Measurements from ENCODE around the gene FBXL7.

FBXL7 gene

DNA sequence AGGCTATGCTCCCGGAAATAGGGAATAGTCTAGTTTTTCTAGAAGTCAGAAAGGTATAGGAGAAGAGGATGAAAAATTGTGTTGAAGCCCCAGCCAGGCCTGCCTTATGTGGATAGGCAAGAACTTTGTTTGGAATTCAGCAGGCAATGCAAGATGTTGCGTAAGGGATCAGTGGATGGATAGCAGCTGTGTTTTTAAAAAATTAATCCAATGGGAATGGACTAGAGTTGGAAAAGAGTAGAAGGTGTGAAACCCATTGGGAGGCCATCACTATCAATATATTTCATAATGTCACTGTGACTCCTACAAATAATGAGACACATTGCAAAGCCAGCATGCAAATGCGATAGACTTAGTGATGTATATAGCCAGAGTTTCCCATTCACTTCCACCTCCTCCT is 397.7 kb downstream of the FBXL7 start:
- Histone ChIP-seq H3K4me3 (ENCODE audit: low read length) (no peak overlapping the region), H3K27me3 (ENCODE audit: control insufficient read depth, insufficient read depth, low read length) (no peaks in the 10 kb centered on the region), H3K9ac (ENCODE audit: low read length) (no peak overlapping the region), H3K36me3 (ENCODE audit: control insufficient read depth, insufficient read depth, low read length) (no peaks in the 10 kb centered on the region), H3K9me3 (ENCODE audit: control insufficient read depth, low read length) (no peaks in the 10 kb centered on the region), H3K4me1 (ENCODE audit: control insufficient read depth, insufficient read depth, low read length) (no peaks in the 10 kb centered on the region)

GRCh38 chr5:15898641-15899040 is 398.7 kb downstream of the FBXL7 start:
- H3K4me1 ChIP-seq (ENCODE audit: control insufficient read depth, insufficient read depth, low read length), result no peaks in the 10 kb centered on the region
- no peaks in the 10 kb centered on the region for H3K36me3 ChIP-seq (ENCODE audit: control insufficient read depth, insufficient read depth, low read length)
- no peaks in the 10 kb centered on the region for H3K27me3 ChIP-seq (ENCODE audit: control insufficient read depth, insufficient read depth, low read length)
- H3K4me3 ChIP-seq (ENCODE audit: low read length), result no peak overlapping the region
- no peaks in the 10 kb centered on the region for H3K9me3 ChIP-seq (ENCODE audit: control insufficient read depth, low read length)
- no peak overlapping the region for H3K9ac ChIP-seq (ENCODE audit: low read length)

- no peaks in the 10 kb centered on the region for H3K4me1 ChIP-seq (ENCODE audit: control insufficient read depth, insufficient read depth, low read length)
- H3K36me3 ChIP-seq (ENCODE audit: control insufficient read depth, insufficient read depth, low read length), result no peaks in the 10 kb centered on the region
- no peak overlapping the region for H3K4me3 ChIP-seq (ENCODE audit: low read length)
- no peaks in the 10 kb centered on the region for H3K9me3 ChIP-seq (ENCODE audit: control insufficient read depth, low read length)
- H3K9ac ChIP-seq (ENCODE audit: low read length), result no peak overlapping the region
- no peaks in the 10 kb centered on the region for H3K27me3 ChIP-seq (ENCODE audit: control insufficient read depth, insufficient read depth, low read length)
Observed at GRCh38 chr5:15899481-15899880, 399.5 kb downstream of the FBXL7 start.

GRCh38 chr5:15901151-15901550 is 401.2 kb downstream of the FBXL7 start:
- no peaks in the 10 kb centered on the region for H3K36me3 ChIP-seq (ENCODE audit: control insufficient read depth, insufficient read depth, low read length)
- H3K4me3 ChIP-seq (ENCODE audit: low read length), result no peak overlapping the region
- no peaks in the 10 kb centered on the region for H3K4me1 ChIP-seq (ENCODE audit: control insufficient read depth, insufficient read depth, low read length)
- H3K9ac ChIP-seq (ENCODE audit: low read length), result no peak overlapping the region
- no peaks in the 10 kb centered on the region for H3K27me3 ChIP-seq (ENCODE audit: control insufficient read depth, insufficient read depth, low read length)
- no peaks in the 10 kb centered on the region for H3K9me3 ChIP-seq (ENCODE audit: control insufficient read depth, low read length)

DNA sequence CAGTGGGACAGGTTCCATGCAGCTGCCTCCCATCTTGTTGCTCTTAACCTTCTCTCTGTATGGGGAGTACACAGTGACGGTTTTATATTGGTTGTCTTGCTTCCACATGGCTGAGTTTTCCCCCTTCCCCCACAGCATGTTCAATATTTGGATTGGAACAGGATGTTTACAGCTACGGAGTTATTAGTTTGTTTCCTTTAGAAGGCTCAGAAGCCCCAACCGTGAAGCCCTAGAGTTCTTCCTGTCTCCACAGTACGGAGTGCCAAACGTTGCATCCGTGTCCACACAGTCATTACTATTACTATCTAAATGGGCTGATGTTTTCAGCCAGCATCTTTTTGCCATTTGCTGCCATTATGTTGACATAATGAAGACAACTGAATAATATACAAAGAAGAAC is 402.1 kb downstream of the FBXL7 start:
- no peak overlapping the region for H3K9ac ChIP-seq (ENCODE audit: low read length)
- no peaks in the 10 kb centered on the region for H3K9me3 ChIP-seq (ENCODE audit: control insufficient read depth, low read length)
- H3K36me3 ChIP-seq (ENCODE audit: control insufficient read depth, insufficient read depth, low read length), result no peaks in the 10 kb centered on the region
- H3K27me3 ChIP-seq (ENCODE audit: control insufficient read depth, insufficient read depth, low read length), result no peaks in the 10 kb centered on the region
- no peaks in the 10 kb centered on the region for H3K4me1 ChIP-seq (ENCODE audit: control insufficient read depth, insufficient read depth, low read length)
- no peak overlapping the region for H3K4me3 ChIP-seq (ENCODE audit: low read length)

GRCh38 chr5:15904899-15905830 is 405.2 kb downstream of the FBXL7 start:
- Histone ChIP-seq H3K4me3 (ENCODE audit: low read length) (no peak overlapping the region), H3K9ac (ENCODE audit: low read length) (no peak overlapping the region), H3K4me1 (ENCODE audit: control insufficient read depth, insufficient read depth, low read length) (no peaks in the 10 kb centered on the region), H3K9me3 (ENCODE audit: control insufficient read depth, low read length) (no peaks in the 10 kb centered on the region), H3K27me3 (ENCODE audit: control insufficient read depth, insufficient read depth, low read length) (no peaks in the 10 kb centered on the region), H3K36me3 (ENCODE audit: control insufficient read depth, insufficient read depth, low read length) (no peaks in the 10 kb centered on the region)

GRCh38 chr5:15914638-15915037 is 414.7 kb downstream of the FBXL7 start:
- Histone ChIP-seq H3K36me3 (ENCODE audit: control insufficient read depth, insufficient read depth, low read length) (no peaks in the 10 kb centered on the region), H3K9ac (ENCODE audit: low read length) (no peak overlapping the region), H3K9me3 (ENCODE audit: control insufficient read depth, low read length) (no peaks in the 10 kb centered on the region), H3K4me1 (ENCODE audit: control insufficient read depth, insufficient read depth, low read length) (no peaks in the 10 kb centered on the region), H3K4me3 (ENCODE audit: low read length) (no peak overlapping the region), H3K27me3 (ENCODE audit: control insufficient read depth, insufficient read depth, low read length) (no peaks in the 10 kb centered on the region)

DNA sequence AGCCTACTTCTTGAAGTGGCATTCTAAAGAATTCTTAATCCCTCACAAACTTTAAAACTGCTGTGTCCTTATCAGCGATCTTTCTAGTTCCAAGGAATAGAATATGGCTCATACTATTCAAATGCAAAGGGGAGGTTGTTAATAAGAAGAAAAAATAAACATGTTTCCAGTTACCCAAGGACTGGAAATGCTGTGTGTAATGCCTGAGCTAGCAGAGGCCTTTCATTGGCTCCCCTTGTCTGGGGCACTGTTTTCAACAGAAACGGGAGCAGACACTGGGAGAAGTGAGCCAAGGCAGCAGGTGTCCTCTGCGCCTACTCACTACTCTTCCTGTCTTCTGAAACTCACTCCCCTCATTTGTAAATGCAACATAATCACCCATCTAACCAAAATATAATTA is 426.6 kb downstream of the FBXL7 start:
- Histone ChIP-seq H3K4me3 (ENCODE audit: low read length) (no peak overlapping the region), H3K4me1 (ENCODE audit: control insufficient read depth, insufficient read depth, low read length) (no peaks in the 10 kb centered on the region), H3K9me3 (ENCODE audit: control insufficient read depth, low read length) (no peaks in the 10 kb centered on the region), H3K9ac (ENCODE audit: low read length) (no peak overlapping the region), H3K27me3 (ENCODE audit: control insufficient read depth, insufficient read depth, low read length) (no peaks in the 10 kb centered on the region), H3K36me3 (ENCODE audit: control insufficient read depth, insufficient read depth, low read length) (no peaks in the 10 kb centered on the region)

DNA sequence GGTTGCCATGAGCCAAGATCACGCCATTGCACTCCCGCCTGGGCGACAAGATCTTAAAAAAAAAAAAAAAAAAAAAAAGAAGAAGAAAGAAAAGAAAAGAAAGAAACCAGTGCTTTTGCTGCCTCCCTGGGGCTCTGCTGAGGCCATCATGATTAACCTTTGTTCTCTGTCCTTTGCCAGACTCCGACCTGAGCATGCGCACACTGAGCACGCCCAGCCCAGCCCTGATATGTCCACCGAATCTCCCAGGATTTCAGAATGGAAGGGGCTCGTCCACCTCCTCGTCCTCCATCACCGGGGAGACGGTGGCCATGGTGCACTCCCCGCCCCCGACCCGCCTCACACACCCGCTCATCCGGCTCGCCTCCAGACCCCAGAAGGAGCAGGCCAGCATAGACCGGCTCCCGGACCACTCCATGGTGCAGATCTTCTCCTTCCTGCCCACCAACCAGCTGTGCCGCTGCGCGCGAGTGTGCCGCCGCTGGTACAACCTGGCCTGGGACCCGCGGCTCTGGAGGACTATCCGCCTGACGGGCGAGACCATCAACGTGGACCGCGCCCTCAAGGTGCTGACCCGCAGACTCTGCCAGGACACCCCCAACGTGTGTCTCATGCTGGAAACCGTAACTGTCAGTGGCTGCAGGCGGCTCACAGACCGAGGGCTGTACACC is 427.9 kb downstream of the FBXL7 start:
- no peaks in the 10 kb centered on the region for H3K9me3 ChIP-seq (ENCODE audit: control insufficient read depth, low read length)
- no peak overlapping the region for H3K9ac ChIP-seq (ENCODE audit: low read length)
- H3K4me1 ChIP-seq (ENCODE audit: control insufficient read depth, insufficient read depth, low read length), result no peaks in the 10 kb centered on the region
- H3K36me3 ChIP-seq (ENCODE audit: control insufficient read depth, insufficient read depth, low read length), result no peaks in the 10 kb centered on the region
- H3K27me3 ChIP-seq (ENCODE audit: control insufficient read depth, insufficient read depth, low read length), result no peaks in the 10 kb centered on the region
- H3K4me3 ChIP-seq (ENCODE audit: low read length), result no peak overlapping the region

- H3K9me3 ChIP-seq (ENCODE audit: control insufficient read depth, low read length), result no peaks in the 10 kb centered on the region
- H3K9ac ChIP-seq (ENCODE audit: low read length), result no peak overlapping the region
- no peaks in the 10 kb centered on the region for H3K27me3 ChIP-seq (ENCODE audit: control insufficient read depth, insufficient read depth, low read length)
- no peaks in the 10 kb centered on the region for H3K36me3 ChIP-seq (ENCODE audit: control insufficient read depth, insufficient read depth, low read length)
- no peak overlapping the region for H3K4me3 ChIP-seq (ENCODE audit: low read length)
- no peaks in the 10 kb centered on the region for H3K4me1 ChIP-seq (ENCODE audit: control insufficient read depth, insufficient read depth, low read length)
Observed at GRCh38 chr5:15929611-15930263, 429.8 kb downstream of the FBXL7 start.

- Histone ChIP-seq H3K36me3 (ENCODE audit: control insufficient read depth, insufficient read depth, low read length) (no peaks in the 10 kb centered on the region), H3K9ac (ENCODE audit: low read length) (no peak overlapping the region), H3K9me3 (ENCODE audit: control insufficient read depth, low read length) (no peaks in the 10 kb centered on the region)
Observed at GRCh38 chr5:15932066-15932465, 432.1 kb downstream of the FBXL7 start.

More at GRCh38 chr5:15932066-15932465, 432.1 kb downstream of the FBXL7 start:
- H3K27me3 ChIP-seq (ENCODE audit: control insufficient read depth, insufficient read depth, low read length), result no peaks in the 10 kb centered on the region
- H3K4me3 ChIP-seq (ENCODE audit: low read length), result no peak overlapping the region
- H3K4me1 ChIP-seq (ENCODE audit: control insufficient read depth, insufficient read depth, low read length), result no peaks in the 10 kb centered on the region
